HL-60 (cell line): ENCODE data around the gene PRAME.

Source experiments
- DNase-seq, 2 experiments: peaks; one replicate each; pipeline ENCODE4 v3.0.0-alpha.2; 2010 to 2020; ENCODE audit warnings: low read depth in 1 of 2, low spot score in 1 of 2
- H3K27ac ChIP-seq: fragments of 250-450 bp; sonication (Bioruptor Pico); replicated peaks from 2 replicates; pipeline ENCODE4 v1.5.1; 2020; ENCODE audit warnings: mild to moderate bottlenecking, moderate library complexity
- H3K27me3 ChIP-seq: fragments of 250-450 bp; sonication (Bioruptor Pico); 2 replicates; pipeline ENCODE4 v1.5.1; 2021; ENCODE audit warnings: mild to moderate bottlenecking, moderate library complexity; ENCODE audit not compliant: insufficient read depth, poor library complexity, severe bottlenecking
- H3K4me3 ChIP-seq: replicated peaks from 2 replicates; pipeline ENCODE4 v1.5.1; 2011; ENCODE audit warnings: mild to moderate bottlenecking, control low read depth, low read length; ENCODE audit not compliant: insufficient read depth
- GABPA ChIP-seq: IDR thresholded peaks from 2 replicates; pipeline ENCODE4 v1.6.1; 2012; ENCODE audit warnings: low read depth
- POLR2AphosphoS5 ChIP-seq: IDR thresholded peaks from 2 replicates; pipeline ENCODE4 v1.6.1; 2012; ENCODE audit warnings: low read depth
- SPI1 ChIP-seq: IDR thresholded peaks from 2 replicates; pipeline ENCODE4 v1.6.1; 2012; ENCODE audit warnings: low read depth, mild to moderate bottlenecking, borderline replicate concordance
- TF ChIP-seq, protein P1 (sequence below): IDR thresholded peaks from 2 replicates; pipeline ENCODE4 v1.6.1; 2012; ENCODE audit warnings: low read depth; ENCODE audit not compliant: insufficient replicate concordance
- TF ChIP-seq, protein P2 (sequence below): IDR thresholded peaks from one replicate; pipeline ENCODE4 v1.5.1; 2011; ENCODE audit warnings: low read length, control low read depth, inconsistent platforms; ENCODE audit not compliant: insufficient read depth

Gene PRAME

DNA sequence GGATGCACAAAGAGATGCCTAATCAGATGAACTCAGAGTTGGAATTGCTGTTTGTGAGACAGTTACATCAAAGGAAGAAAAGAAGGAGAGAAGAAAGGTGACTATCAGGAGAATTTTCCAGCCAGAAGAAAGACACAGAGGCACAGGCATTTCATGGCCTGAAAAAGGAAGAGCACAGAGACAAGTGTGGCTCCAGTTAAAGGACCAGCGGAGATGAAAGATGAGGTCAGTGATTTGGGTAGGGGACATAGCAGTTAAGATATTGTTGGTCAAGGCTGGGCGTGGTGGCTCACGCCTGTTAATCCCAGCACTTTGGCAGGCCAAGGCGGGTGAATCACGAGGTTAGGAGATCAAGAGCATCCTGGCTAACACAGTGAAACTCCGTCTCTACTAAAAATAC, 35.6 kb downstream of the PRAME start:
- Histone ChIP-seq H3K27me3 (no peaks in the 10 kb centered on the region), H3K27ac (no peak overlapping the region), H3K4me3 (no peak overlapping the region)
- no peak for DNase-seq
- TF ChIP-seq, protein P1, sequence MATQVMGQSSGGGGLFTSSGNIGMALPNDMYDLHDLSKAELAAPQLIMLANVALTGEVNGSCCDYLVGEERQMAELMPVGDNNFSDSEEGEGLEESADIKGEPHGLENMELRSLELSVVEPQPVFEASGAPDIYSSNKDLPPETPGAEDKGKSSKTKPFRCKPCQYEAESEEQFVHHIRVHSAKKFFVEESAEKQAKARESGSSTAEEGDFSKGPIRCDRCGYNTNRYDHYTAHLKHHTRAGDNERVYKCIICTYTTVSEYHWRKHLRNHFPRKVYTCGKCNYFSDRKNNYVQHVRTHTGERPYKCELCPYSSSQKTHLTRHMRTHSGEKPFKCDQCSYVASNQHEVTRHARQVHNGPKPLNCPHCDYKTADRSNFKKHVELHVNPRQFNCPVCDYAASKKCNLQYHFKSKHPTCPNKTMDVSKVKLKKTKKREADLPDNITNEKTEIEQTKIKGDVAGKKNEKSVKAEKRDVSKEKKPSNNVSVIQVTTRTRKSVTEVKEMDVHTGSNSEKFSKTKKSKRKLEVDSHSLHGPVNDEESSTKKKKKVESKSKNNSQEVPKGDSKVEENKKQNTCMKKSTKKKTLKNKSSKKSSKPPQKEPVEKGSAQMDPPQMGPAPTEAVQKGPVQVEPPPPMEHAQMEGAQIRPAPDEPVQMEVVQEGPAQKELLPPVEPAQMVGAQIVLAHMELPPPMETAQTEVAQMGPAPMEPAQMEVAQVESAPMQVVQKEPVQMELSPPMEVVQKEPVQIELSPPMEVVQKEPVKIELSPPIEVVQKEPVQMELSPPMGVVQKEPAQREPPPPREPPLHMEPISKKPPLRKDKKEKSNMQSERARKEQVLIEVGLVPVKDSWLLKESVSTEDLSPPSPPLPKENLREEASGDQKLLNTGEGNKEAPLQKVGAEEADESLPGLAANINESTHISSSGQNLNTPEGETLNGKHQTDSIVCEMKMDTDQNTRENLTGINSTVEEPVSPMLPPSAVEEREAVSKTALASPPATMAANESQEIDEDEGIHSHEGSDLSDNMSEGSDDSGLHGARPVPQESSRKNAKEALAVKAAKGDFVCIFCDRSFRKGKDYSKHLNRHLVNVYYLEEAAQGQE: no peak
- TF ChIP-seq POLR2AphosphoS5 (no peak), SPI1 (no peak), GABPA (no peak)
- TF ChIP-seq, protein P2, sequence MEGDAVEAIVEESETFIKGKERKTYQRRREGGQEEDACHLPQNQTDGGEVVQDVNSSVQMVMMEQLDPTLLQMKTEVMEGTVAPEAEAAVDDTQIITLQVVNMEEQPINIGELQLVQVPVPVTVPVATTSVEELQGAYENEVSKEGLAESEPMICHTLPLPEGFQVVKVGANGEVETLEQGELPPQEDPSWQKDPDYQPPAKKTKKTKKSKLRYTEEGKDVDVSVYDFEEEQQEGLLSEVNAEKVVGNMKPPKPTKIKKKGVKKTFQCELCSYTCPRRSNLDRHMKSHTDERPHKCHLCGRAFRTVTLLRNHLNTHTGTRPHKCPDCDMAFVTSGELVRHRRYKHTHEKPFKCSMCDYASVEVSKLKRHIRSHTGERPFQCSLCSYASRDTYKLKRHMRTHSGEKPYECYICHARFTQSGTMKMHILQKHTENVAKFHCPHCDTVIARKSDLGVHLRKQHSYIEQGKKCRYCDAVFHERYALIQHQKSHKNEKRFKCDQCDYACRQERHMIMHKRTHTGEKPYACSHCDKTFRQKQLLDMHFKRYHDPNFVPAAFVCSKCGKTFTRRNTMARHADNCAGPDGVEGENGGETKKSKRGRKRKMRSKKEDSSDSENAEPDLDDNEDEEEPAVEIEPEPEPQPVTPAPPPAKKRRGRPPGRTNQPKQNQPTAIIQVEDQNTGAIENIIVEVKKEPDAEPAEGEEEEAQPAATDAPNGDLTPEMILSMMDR: no peak

DNA sequence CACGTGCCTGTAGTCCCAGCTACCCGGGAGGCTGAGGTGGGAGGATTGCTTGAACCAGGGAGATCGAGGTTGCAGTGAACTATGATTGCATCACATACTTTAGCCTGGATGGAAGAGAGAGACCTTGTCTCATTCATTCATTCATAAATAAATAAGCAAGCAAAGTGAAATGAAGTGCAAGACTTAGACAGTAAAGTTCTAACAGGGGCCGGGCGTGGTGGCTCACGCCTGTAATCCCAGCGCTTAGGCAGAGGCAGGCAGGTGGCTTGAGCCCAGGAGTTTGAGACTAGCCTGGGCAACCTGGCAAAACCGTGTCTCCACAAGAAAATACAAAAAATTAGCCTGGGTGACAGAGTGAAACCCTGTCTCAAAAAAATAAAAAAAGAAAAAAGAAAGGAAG, 37.4 kb downstream of the PRAME start:
- TF ChIP-seq, protein P2: no peak
- TF ChIP-seq GABPA (no peak), SPI1 (no peak), POLR2AphosphoS5 (no peak)
- TF ChIP-seq, protein P1: no peak
- DNase-seq: no peak
- H3K4me3 ChIP-seq: no peak overlapping the region
- H3K27ac ChIP-seq: no peak overlapping the region
- no peaks in the 10 kb centered on the region for H3K27me3 ChIP-seq

DNA sequence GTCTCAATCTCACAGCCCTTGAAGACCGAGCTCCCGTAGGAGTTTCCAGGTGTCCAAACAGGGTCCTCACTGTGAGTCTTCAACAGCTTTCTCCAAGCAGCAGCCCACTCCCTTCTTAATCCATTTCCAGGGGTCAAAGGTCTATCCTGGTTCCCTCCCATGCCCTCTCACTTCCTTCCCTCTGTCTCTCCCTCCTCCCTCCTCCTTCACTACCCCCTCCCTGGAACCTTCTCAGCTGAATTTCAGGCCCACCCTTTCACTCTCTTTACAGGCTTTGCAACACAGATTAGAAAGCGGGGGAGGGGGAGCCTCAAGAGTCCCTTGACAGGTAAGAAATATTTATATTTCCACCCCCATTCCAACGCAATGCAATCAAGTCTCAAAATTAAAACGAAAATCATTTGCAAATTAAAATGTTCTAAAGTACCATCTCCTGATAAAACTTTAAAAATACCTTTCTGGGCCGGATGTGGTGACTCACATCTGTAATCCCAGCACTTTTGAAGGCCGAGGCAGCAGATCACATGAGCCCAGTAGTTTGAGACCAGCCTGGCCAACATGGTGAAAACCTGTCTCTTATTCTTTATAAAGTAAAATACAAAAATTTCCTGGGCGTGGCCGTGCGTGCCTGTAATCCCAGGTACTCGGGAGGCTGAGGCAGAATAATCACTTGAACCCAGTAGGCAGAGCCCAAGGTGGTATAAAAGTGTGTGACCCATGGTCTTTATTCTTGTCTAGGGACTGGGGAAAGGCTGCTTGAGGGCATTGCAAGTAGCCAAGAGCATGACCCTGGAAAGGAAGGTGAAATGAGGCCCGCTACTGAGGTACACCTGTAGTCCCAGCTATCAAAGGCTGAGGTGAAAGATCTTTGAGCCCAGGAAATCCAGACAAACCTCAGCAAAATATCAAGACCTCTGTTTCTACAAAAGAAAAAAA, 38.1 kb downstream of the PRAME start:
- TF ChIP-seq, protein P2: no peak
- TF ChIP-seq SPI1: no peak
- no peak for TF ChIP-seq GABPA
- TF ChIP-seq POLR2AphosphoS5: no peak
- TF ChIP-seq, protein P1: no peak
- Histone ChIP-seq H3K27me3 (no peaks in the 10 kb centered on the region), H3K27ac (no peak overlapping the region), H3K4me3 (no peak overlapping the region)
- DNase-seq: no peak
